HEK293 (cell line): ENCODE results near the gene HESX1.
A peak's percentile ranks its signal among the peaks of the same experiment; 100 is the strongest.

Experiments
- CTCF ChIA-PET: fragments of 350-600 bp; formaldehyde crosslinking; extraction: SDS; loops from one replicate; lab custom pipeline; 2021; ENCODE audit warnings: antibody characterized with exemption; lab: Yijun Ruan, JAX
- POLR2A ChIA-PET: fragments of 300-600 bp; formaldehyde crosslinking; extraction: SDS; loops from one replicate; lab custom pipeline; 2020; ENCODE audit warnings: antibody characterized with exemption, inconsistent platforms; lab: Yijun Ruan, JAX
- H3K27ac ChIP-seq: fragments of 200-500 bp; sonication (Bioruptor generic); 2 replicates; pipeline ENCODE4 v1.5.1; 2014; ENCODE audit warnings: low read depth, low read length, control low read depth, inconsistent platforms; ENCODE audit errors: extremely low read depth
- H3K36me3 ChIP-seq, 2 experiments: fragments of 200-500 bp in 1 of 2; sonication (Bioruptor generic) in 1 of 2; 1 replicate in 1 of 2; 2 replicates in 1 of 2; pipeline ENCODE4 v1.5.1; 2014 to 2017; ENCODE audit warnings: inconsistent platforms in 2 of 2, low read length in 2 of 2; ENCODE audit not compliant: control insufficient read depth in 2 of 2, insufficient read depth in 1 of 2
- H3K4me1 ChIP-seq: fragments of 200-500 bp; sonication (Bioruptor generic); 2 replicates; pipeline ENCODE4 v1.5.1; 2014; ENCODE audit warnings: mild to moderate bottlenecking, low read length, inconsistent platforms; ENCODE audit not compliant: control insufficient read depth, insufficient read depth
- H3K4me3 ChIP-seq: 2 replicates; pipeline ENCODE4 v1.5.1; 2011; ENCODE audit warnings: low read depth, mild to moderate bottlenecking, control low read depth, low read length, moderate library complexity
- H3K9me3 ChIP-seq: fragments of 200-500 bp; sonication (Bioruptor generic); 2 replicates; pipeline ENCODE4 v1.5.1; 2014; ENCODE audit warnings: low read depth, low read length, inconsistent platforms; ENCODE audit not compliant: control insufficient read depth, insufficient read depth
- GLIS1 ChIP-seq: fragments of 450-650 bp; formaldehyde crosslinking; IDR thresholded peaks from 2 replicates; pipeline ENCODE4 v1.5.1; 2016; ENCODE audit warnings: missing biosample characterization, missing genetic modification characterization
- GLIS2 ChIP-seq: fragments of 450-650 bp; formaldehyde crosslinking; IDR thresholded peaks from 2 replicates; pipeline ENCODE4 v1.5.1; 2016; ENCODE audit warnings: missing biosample characterization, missing genetic modification characterization
- HOXC10 ChIP-seq: sonication (generic); formaldehyde crosslinking; IDR thresholded peaks from 2 replicates; pipeline ENCODE4 v1.8.1; 2023; ENCODE audit warnings: mild to moderate bottlenecking, missing genetic modification reagents
- PATZ1 ChIP-seq: fragments of 450-650 bp; formaldehyde crosslinking; IDR thresholded peaks from 2 replicates; pipeline ENCODE4 v1.5.1; 2016; ENCODE audit warnings: missing biosample characterization, missing genetic modification characterization
- PBX3 ChIP-seq: sonication (generic); formaldehyde crosslinking; IDR thresholded peaks from 2 replicates; pipeline ENCODE4 v1.8.1; 2022; ENCODE audit warnings: mild to moderate bottlenecking, moderate library complexity, missing genetic modification reagents
- RBAK ChIP-seq: fragments of 450-650 bp; formaldehyde crosslinking; IDR thresholded peaks from 2 replicates; pipeline ENCODE4 v1.5.1; 2016; ENCODE audit warnings: missing biosample characterization, missing genetic modification characterization
- YY2 ChIP-seq: fragments of 450-650 bp; formaldehyde crosslinking; IDR thresholded peaks from 2 replicates; pipeline ENCODE4 v1.5.1; 2016; ENCODE audit warnings: missing biosample characterization, missing genetic modification characterization
- ZFP3 ChIP-seq: fragments of 450-650 bp; formaldehyde crosslinking; IDR thresholded peaks from 2 replicates; pipeline ENCODE4 v1.5.1; 2016; ENCODE audit warnings: low read depth, missing biosample characterization, missing genetic modification characterization
- ZNF133 ChIP-seq: fragments of 450-650 bp; formaldehyde crosslinking; IDR thresholded peaks from 2 replicates; pipeline ENCODE4 v1.5.1; 2016; ENCODE audit warnings: missing biosample characterization, missing genetic modification characterization
- ZNF157 ChIP-seq: fragments of 450-650 bp; formaldehyde crosslinking; IDR thresholded peaks from 2 replicates; pipeline ENCODE4 v1.5.1; 2016; ENCODE audit warnings: missing biosample characterization, missing genetic modification characterization
- ZNF335 ChIP-seq: fragments of 450-650 bp; formaldehyde crosslinking; conservative IDR thresholded peaks from 2 replicates; pipeline ENCODE4 v1.5.1; 2016; ENCODE audit warnings: missing biosample characterization, missing genetic modification characterization
- ZNF423 ChIP-seq: fragments of 450-650 bp; formaldehyde crosslinking; IDR thresholded peaks from 2 replicates; pipeline ENCODE4 v1.5.1; 2016; ENCODE audit warnings: missing biosample characterization, missing genetic modification characterization
- ZNF488 ChIP-seq: fragments of 450-650 bp; formaldehyde crosslinking; IDR thresholded peaks from 2 replicates; pipeline ENCODE4 v1.5.1; 2016; ENCODE audit warnings: missing biosample characterization, missing genetic modification characterization
- ZNF548 ChIP-seq: fragments of 450-650 bp; formaldehyde crosslinking; IDR thresholded peaks from 2 replicates; pipeline ENCODE4 v1.5.1; 2016; ENCODE audit warnings: missing biosample characterization, missing genetic modification characterization
- ZNF558 ChIP-seq: fragments of 450-650 bp; formaldehyde crosslinking; IDR thresholded peaks from 2 replicates; pipeline ENCODE4 v1.5.1; 2016; ENCODE audit warnings: missing biosample characterization, missing genetic modification characterization
- ZNF596 ChIP-seq: fragments of 450-650 bp; IDR thresholded peaks from 2 replicates; pipeline ENCODE4 v1.5.0; 2018; ENCODE audit warnings: missing biosample characterization, mild to moderate bottlenecking, missing genetic modification characterization, moderate library complexity
- ZNF654 ChIP-seq: fragments of 450-650 bp; formaldehyde crosslinking; IDR thresholded peaks from 2 replicates; pipeline ENCODE4 v1.5.1; 2016; ENCODE audit warnings: low read depth, missing biosample characterization, missing genetic modification characterization
- ZNF677 ChIP-seq: fragments of 450-650 bp; IDR thresholded peaks from 2 replicates; pipeline ENCODE4 v1.5.0; 2018; ENCODE audit warnings: missing biosample characterization, mild to moderate bottlenecking, missing genetic modification characterization, moderate library complexity
- ZNF692 ChIP-seq: fragments of 450-650 bp; formaldehyde crosslinking; IDR thresholded peaks from 2 replicates; pipeline ENCODE4 v1.5.1; 2016; ENCODE audit warnings: missing biosample characterization, missing genetic modification characterization
- ZNF707 ChIP-seq: fragments of 450-650 bp; formaldehyde crosslinking; IDR thresholded peaks from 2 replicates; pipeline ENCODE4 v1.5.1; 2016; ENCODE audit warnings: missing biosample characterization, missing genetic modification characterization
- ZNF76 ChIP-seq: fragments of 450-650 bp; formaldehyde crosslinking; IDR thresholded peaks from 2 replicates; pipeline ENCODE4; 2016; ENCODE audit warnings: low read depth, missing biosample characterization, missing genetic modification characterization, borderline replicate concordance

Gene HESX1

GRCh38 chr3:57194641-57195040, 5.1 kb downstream of the HESX1 start:
- ChIA-PET POLR2A (no interaction called here), CTCF (interaction anchor here (1.0 kb wide), 1 partner anchor 15 kb away, joined by 3 read pairs; no protein-coding TSS in a partner anchor)
- H3K36me3 ChIP-seq: no peaks in the 10 kb centered on the region
- H3K9me3 ChIP-seq: no peaks in the 10 kb centered on the region
- H3K4me3 ChIP-seq: no peak overlapping the region
- no peaks in the 10 kb centered on the region for H3K4me1 ChIP-seq
- no peak for TF ChIP-seq GLIS1
- TF ChIP-seq ZNF76 (tag by site-specific recombination): no peak
- TF ChIP-seq PATZ1: no peak
- no peak overlapping the region for H3K27ac ChIP-seq

- Histone ChIP-seq H3K4me3 (no peak overlapping the region), H3K9me3 (no peaks in the 10 kb centered on the region), H3K4me1 (no peaks in the 10 kb centered on the region), H3K27ac (no peak overlapping the region), H3K36me3 (no peaks in the 10 kb centered on the region)
- ChIA-PET CTCF (interaction anchor here (0.9 kb wide), 1 partner anchor 19 kb away, joined by 3 read pairs; no protein-coding TSS in a partner anchor), POLR2A (no interaction called here)
- TF ChIP-seq ZNF423 (tag by site-specific recombination): no peak
- no peak for TF ChIP-seq ZNF677
- TF ChIP-seq ZNF548 (tag by site-specific recombination): no peak
- no peak for TF ChIP-seq YY2 (tag by site-specific recombination)
- no peak for TF ChIP-seq ZNF488
- no peak for TF ChIP-seq ZNF654 (tag by site-specific recombination)
- TF ChIP-seq HOXC10 (CRISPR knock-in tag): no peak
- TF ChIP-seq PBX3: no peak
- TF ChIP-seq ZNF558 (tag by site-specific recombination): no peak
- no peak for TF ChIP-seq ZNF692 (tag by site-specific recombination)
These were observed 7.8 kb downstream of the HESX1 start for GRCh38 chr3:57192028-57192427.

- TF ChIP-seq ZFP3 (no peak), ZNF596 (tag by site-specific recombination) (no peak), ZNF707 (tag by site-specific recombination) (no peak), ZNF335 (0 out of 2 replicates have a peak, but pooled peaks have one; percentile 20), GLIS2 (tag by site-specific recombination) (no peak), ZNF133 (tag by site-specific recombination) (no peak), ZNF157 (no peak), RBAK (tag by site-specific recombination) (no peak)
- ChIA-PET CTCF (interaction anchor here (1.7 kb wide), 1 partner anchor 14 kb away, joined by 5 read pairs; no protein-coding TSS in a partner anchor), POLR2A (no interaction called here)
- Histone ChIP-seq H3K27ac (no peak overlapping the region), H3K36me3 (no peaks in the 10 kb centered on the region), H3K9me3 (no peaks in the 10 kb centered on the region), H3K4me1 (peaks cover 3% of the 10 kb centered on the region; the same call in 1 of the 2 replicates), H3K4me3 (no peak overlapping the region)
These were observed 15.3 kb downstream of the HESX1 start for GRCh38 chr3:57184526-57184925.
